Urinary bladder (tissue), 4 donors: ENCODE measurements around the gene CAPN5. TPM values are rescaled to one million over a fixed set of nuclear protein-coding genes. Genes with fewer than 3 reads are reported as not detected.

Experiments used
- DNase-seq: peaks from one replicate; pipeline ENCODE4 v3.0.0-alpha.2; 2015; ENCODE audit errors: extremely low spot score
- H3K27ac ChIP-seq: one replicate; pipeline ENCODE4 v1.5.1; 2013; ENCODE audit warnings: low read depth, mild to moderate bottlenecking, moderate library complexity
- H3K36me3 ChIP-seq: one replicate; pipeline ENCODE4 v1.6.1; 2013; ENCODE audit warnings: mild to moderate bottlenecking, moderate library complexity; ENCODE audit not compliant: insufficient read depth
- H3K4me1 ChIP-seq: one replicate; pipeline ENCODE4 v1.6.1; 2013; ENCODE audit warnings: mild to moderate bottlenecking, moderate library complexity; ENCODE audit not compliant: insufficient read depth
- H3K4me3 ChIP-seq: one replicate; pipeline ENCODE4 v1.5.1; 2013; ENCODE audit warnings: low read depth, low read length
- WGBS: extraction: QIAGEN DNeasy Blood & Tissue Kit; methylation state at CpG from one replicate; pipeline ENCODE4 v1.1.7; 2013; 5-methylcytosine and 5-hydroxymethylcytosine counted together
- polyA plus RNA-seq: library from polyadenylated mRNA; stranded (reverse); fragments of 200-250 nt; gene quantifications from one replicate; pipeline ENCODE4 v1.2.3, GENCODE V29; 2013
- total RNA-seq: library from RNA; depleted of rRNA; stranded (reverse); fragments of >200 nt; gene quantifications from one replicate; pipeline ENCODE4 v1.2.3, GENCODE V29; 2014
- donor health status: healthy with polysubstance abuse.
- donor health status: healthy.

Gene CAPN5
- total and polyA plus RNA-seq, 2 donors, result 14.8 to 17.8 TPM

GRCh38 chr11:77121876-77122575 lies 55.3 kb downstream of the CAPN5 start:
- H3K27ac ChIP-seq, result no peak overlapping the region
- H3K4me1 ChIP-seq, result no peaks in the 10 kb centered on the region
- peaks cover 4% of the 10 kb centered on the region for H3K36me3 ChIP-seq
- WGBS, result 95% methylated on average over 8 of the region's 8 CpGs
- no peak overlapping the region for H3K4me3 ChIP-seq
- DNase-seq, result no peak

- WGBS, result 89% methylated on average over 7 of the region's 7 CpGs
- H3K4me3 ChIP-seq, result no peak overlapping the region
- peaks cover 4% of the 10 kb centered on the region for H3K36me3 ChIP-seq
- H3K4me1 ChIP-seq, result no peaks in the 10 kb centered on the region
- DNase-seq, result no peak
- no peak overlapping the region for H3K27ac ChIP-seq
Observed at GRCh38 chr11:77122576-77123212, 55.9 kb downstream of the CAPN5 start.

DNA sequence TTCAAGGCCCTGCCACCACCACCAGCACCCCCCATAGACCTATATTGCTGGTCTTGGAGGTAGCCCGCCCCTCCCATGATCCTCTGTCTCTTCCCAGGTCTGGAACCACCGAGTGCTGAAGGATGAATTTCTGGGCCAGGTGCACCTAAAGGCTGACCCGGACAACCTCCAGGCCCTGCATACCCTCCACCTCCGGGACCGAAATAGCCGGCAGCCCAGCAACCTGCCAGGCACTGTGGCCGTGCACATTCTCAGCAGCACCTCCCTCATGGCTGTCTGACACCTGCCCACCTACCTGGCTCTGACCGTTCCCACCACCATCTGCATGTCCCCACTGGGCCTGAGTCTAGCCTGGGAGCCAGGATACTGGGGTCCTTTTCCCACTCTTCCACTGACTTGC lies 56.8 kb downstream of the CAPN5 start:
- 93% methylated on average over 8 of the region's 8 CpGs for WGBS
- H3K4me3 ChIP-seq, result no peak overlapping the region
- H3K27ac ChIP-seq, result no peak overlapping the region
- no peaks in the 10 kb centered on the region for H3K4me1 ChIP-seq
- H3K36me3 ChIP-seq, result peaks cover 4% of the 10 kb centered on the region
- no peak for DNase-seq

- no peak for DNase-seq
- Histone ChIP-seq H3K36me3 (peaks cover 4% of the 10 kb centered on the region), H3K4me1 (no peaks in the 10 kb centered on the region), H3K4me3 (no peak overlapping the region), H3K27ac (no peak overlapping the region)
- WGBS, result 83% methylated on average over 8 of the region's 8 CpGs
Observed at GRCh38 chr11:77124041-77124440, 57.3 kb downstream of the CAPN5 start.

- Histone ChIP-seq H3K4me1 (no peaks in the 10 kb centered on the region), H3K27ac (no peak overlapping the region), H3K4me3 (no peak overlapping the region), H3K36me3 (peaks cover 4% of the 10 kb centered on the region)
- 91% methylated on average over 6 of the region's 6 CpGs for WGBS
- DNase-seq, result no peak
Observed at GRCh38 chr11:77124488-77124887, 57.7 kb downstream of the CAPN5 start.

- no peak for DNase-seq
- Histone ChIP-seq H3K4me3 (no peak overlapping the region), H3K36me3 (peaks cover 4% of the 10 kb centered on the region), H3K4me1 (no peaks in the 10 kb centered on the region), H3K27ac (no peak overlapping the region)
- WGBS, result 64% methylated on average over 6 of the region's 6 CpGs
Observed at GRCh38 chr11:77125191-77125590, 58.4 kb downstream of the CAPN5 start.

GRCh38 chr11:77125695-77126094 lies 58.9 kb downstream of the CAPN5 start:
- H3K36me3 ChIP-seq, result peaks cover under 1% of the 10 kb centered on the region
- H3K4me1 ChIP-seq, result no peaks in the 10 kb centered on the region
- DNase-seq, result no peak
- H3K27ac ChIP-seq, result no peak overlapping the region
- 93% methylated on average over 4 of the region's 4 CpGs for WGBS
- no peak overlapping the region for H3K4me3 ChIP-seq

- Histone ChIP-seq H3K36me3 (no peaks in the 10 kb centered on the region), H3K27ac (no peak overlapping the region), H3K4me3 (no peak overlapping the region), H3K4me1 (no peaks in the 10 kb centered on the region)
- 76% methylated on average over 17 of the region's 17 CpGs for WGBS
- DNase-seq, result no peak
Observed at GRCh38 chr11:77126156-77126775, 59.5 kb downstream of the CAPN5 start.

DNA sequence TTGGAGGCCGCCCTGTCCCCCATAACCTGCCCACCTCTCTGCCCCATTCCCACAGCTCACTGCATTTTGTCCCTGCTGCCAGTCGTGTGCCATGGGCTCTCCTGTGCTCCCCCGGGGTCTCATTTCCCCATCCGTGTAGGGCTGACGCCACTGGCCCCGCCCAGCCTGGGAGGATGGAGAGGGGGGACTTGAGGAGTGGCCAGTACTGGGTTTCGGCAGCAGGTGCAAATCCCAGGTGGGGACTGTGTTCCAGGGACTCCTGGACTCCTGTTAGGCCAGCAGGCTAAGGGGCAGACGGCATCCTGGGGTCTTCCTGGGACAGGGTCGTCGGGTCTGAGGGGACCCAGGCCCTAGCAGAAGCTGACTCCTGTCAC lies 60.1 kb downstream of the CAPN5 start:
- no peak for DNase-seq
- WGBS, result 16% methylated on average over 10 of the region's 10 CpGs
- no peak overlapping the region for H3K27ac ChIP-seq
- peak overlapping the region; percentile 41 for H3K4me3 ChIP-seq
- H3K4me1 ChIP-seq, result no peaks in the 10 kb centered on the region
- H3K36me3 ChIP-seq, result no peaks in the 10 kb centered on the region

DNA sequence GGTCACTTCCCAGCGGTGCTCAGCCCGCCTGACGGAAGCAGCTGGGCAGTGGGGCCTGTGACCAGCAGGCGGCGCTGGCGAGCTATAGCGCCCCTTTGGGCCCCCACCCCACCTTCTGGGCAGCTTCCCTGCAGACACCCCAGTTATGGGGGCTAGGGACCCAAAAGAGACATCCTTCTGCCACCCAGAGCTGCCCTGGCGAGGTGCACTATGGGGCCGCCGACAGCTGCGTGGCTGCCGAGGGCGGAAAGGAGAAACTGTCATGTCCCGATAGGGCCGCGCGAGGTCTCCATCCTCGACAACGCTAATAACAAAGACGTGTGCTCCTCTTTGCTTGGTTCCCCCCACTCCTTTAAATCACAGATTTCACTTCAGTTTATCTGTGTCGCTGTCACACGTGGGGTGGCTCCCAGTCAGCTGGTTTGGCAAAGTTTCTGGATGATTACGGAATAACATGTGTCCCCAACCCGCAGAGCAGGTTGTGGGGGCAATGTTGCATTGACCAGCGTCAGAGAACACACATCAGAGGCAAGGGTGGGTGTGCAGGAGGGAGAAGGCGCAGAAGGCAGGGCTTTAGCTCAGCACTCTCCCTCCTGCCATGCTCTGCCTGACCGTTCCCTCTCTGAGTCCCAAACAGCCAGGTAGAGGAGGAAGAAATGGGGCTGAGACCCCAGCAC lies 60.6 kb downstream of the CAPN5 start:
- WGBS, result 3% methylated on average over 27 of the region's 27 CpGs
- no peaks in the 10 kb centered on the region for H3K4me1 ChIP-seq
- no peak overlapping the region for H3K27ac ChIP-seq
- no peaks in the 10 kb centered on the region for H3K36me3 ChIP-seq
- DNase-seq, result peak; percentile 26
- H3K4me3 ChIP-seq, result peak overlapping the region; percentile 41

GRCh38 chr11:77127920-77128691 lies 61.3 kb downstream of the CAPN5 start, which contains the start of gene MYO7A:
TSS of gene MYO7A (plus strand) at chr11:77128246. CDS start at chr11:77130635, 2,389 bp downstream.
- WGBS, result 22% methylated on average over 20 of the region's 20 CpGs
- no peak within 1 kb of the TSS for H3K27ac ChIP-seq
- peak; percentile 43 for DNase-seq

DNA sequence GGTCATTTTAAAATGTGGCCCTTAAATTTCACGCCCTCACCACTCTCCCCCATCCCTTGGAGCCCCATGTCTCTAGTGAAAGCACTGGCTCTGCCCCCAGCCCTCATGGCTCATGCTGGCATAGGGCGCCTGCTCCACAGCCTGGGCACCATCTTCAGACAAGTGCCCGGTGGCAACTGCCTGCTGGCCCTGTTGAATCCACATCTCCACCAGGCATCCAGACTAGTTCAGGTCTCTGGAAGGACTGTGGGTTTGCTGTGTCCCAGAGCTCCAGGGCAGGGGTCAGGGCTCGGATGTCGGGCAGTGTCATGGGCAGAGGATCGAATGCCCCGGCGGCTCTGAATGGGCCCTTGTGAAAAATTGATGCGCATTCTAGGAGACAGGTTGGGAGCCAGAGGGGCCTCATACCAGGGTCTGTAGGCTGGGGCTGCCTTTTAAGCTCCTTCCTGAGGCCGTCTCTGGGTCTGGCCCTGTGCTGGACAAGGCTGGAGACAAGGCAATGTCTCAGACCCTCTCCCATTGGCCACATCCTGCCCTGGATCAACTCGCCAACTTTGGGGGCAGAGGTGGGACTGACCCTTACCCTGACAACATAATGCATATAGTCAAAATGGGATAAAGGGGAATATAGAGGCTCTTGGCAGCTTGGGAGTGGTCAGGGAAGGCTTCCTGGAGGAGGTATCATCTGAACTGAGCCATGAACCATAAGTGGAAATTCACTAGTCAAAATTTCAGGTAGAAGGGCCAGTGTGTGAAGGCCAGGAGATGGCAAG lies 62.5 kb downstream of the CAPN5 start:
- H3K36me3 ChIP-seq, result no peaks in the 10 kb centered on the region
- no peak overlapping the region for H3K27ac ChIP-seq
- no peak overlapping the region for H3K4me3 ChIP-seq
- H3K4me1 ChIP-seq, result no peaks in the 10 kb centered on the region
- no peak for DNase-seq
- WGBS, result 91% methylated on average over 11 of the region's 11 CpGs

More at GRCh38 chr11:77127920-77128691, 61.3 kb downstream of the CAPN5 start, which contains the start of gene MYO7A:
- H3K4me3 ChIP-seq, result peak within 1 kb of the TSS; percentile 41
- no peaks in the 10 kb centered on the region for H3K4me1 ChIP-seq
- no peaks in the 10 kb centered on the region for H3K36me3 ChIP-seq
